Hepatocyte (in vitro differentiated cells): Measurements from ENCODE around the gene ENDOU. TPM values are rescaled to one million over a fixed set of nuclear protein-coding genes. Genes with fewer than 3 reads are reported as not detected.

Experiments used
- DNase-seq: peaks from one replicate; pipeline ENCODE4 v3.0.0-alpha.2; 2016; ENCODE audit warnings: low spot score
- H2AFZ ChIP-seq: fragments of 200-600 bp; sonication (generic); 2 replicates; pipeline ENCODE4 v1.6.0; 2016; ENCODE audit warnings: antibody characterized with exemption, mild to moderate bottlenecking
- H3K27ac ChIP-seq: fragments of 200-600 bp; sonication (generic); 2 replicates; pipeline ENCODE4 v1.5.1; 2016; ENCODE audit warnings: mild to moderate bottlenecking
- H3K27me3 ChIP-seq: fragments of 200-600 bp; sonication (generic); 2 replicates; pipeline ENCODE4 v1.6.1; 2016
- H3K36me3 ChIP-seq: fragments of 200-600 bp; sonication (generic); replicated peaks from 2 replicates; pipeline ENCODE4 v1.5.1; 2016; ENCODE audit warnings: low read depth; ENCODE audit not compliant: insufficient read depth
- H3K4me1 ChIP-seq: fragments of 200-600 bp; sonication (generic); 2 replicates; pipeline ENCODE4 v1.5.1; 2016; ENCODE audit warnings: mild to moderate bottlenecking, moderate library complexity; ENCODE audit not compliant: insufficient read depth
- H3K4me2 ChIP-seq: fragments of 200-600 bp; sonication (generic); 2 replicates; pipeline ENCODE4 v1.6.0; 2016
- H3K4me3 ChIP-seq: fragments of 200-600 bp; sonication (generic); 2 replicates; pipeline ENCODE4 v1.5.1; 2016; ENCODE audit warnings: mild to moderate bottlenecking
- H3K79me2 ChIP-seq: fragments of 200-600 bp; sonication (generic); 2 replicates; pipeline ENCODE4 v1.6.0; 2017; ENCODE audit warnings: mild to moderate bottlenecking
- H3K9me2 ChIP-seq: fragments of 200-600 bp; sonication (generic); replicated peaks from 2 replicates; pipeline ENCODE4 v1.6.0; 2017; ENCODE audit warnings: mild to moderate bottlenecking; ENCODE audit not compliant: insufficient read depth
- H3K9me3 ChIP-seq: fragments of 200-600 bp; sonication (generic); 2 replicates; pipeline ENCODE4 v1.5.1; 2016; ENCODE audit warnings: low read depth, mild to moderate bottlenecking
- H4K20me1 ChIP-seq: fragments of 200-600 bp; sonication (generic); 2 replicates; pipeline ENCODE4 v1.6.0; 2016; ENCODE audit warnings: mild to moderate bottlenecking; ENCODE audit not compliant: insufficient read depth, poor library complexity, severe bottlenecking
- CTCF ChIP-seq: fragments of 200-600 bp; sonication (generic); IDR thresholded peaks from 2 replicates; pipeline ENCODE4 v1.5.1; 2016; ENCODE audit warnings: antibody characterized with exemption, mild to moderate bottlenecking; ENCODE audit not compliant: poor library complexity
- EZH2 ChIP-seq: fragments of 200-600 bp; sonication (generic); IDR thresholded peaks from 2 replicates; pipeline ENCODE4 v1.6.1; 2016; ENCODE audit warnings: antibody characterized with exemption, mild to moderate bottlenecking, borderline replicate concordance
- EZH2phosphoT487 ChIP-seq: fragments of 200-600 bp; sonication (generic); IDR thresholded peaks from one replicate; pipeline ENCODE4 v1.6.1; 2018; ENCODE audit warnings: antibody characterized with exemption, mild to moderate bottlenecking, low read depth, moderate library complexity; ENCODE audit not compliant: unreplicated experiment, severe bottlenecking
- WGBS: methylation state at CpG from one replicate; pipeline ENCODE4 v1.1.6; 2016; ENCODE audit warnings: low lambda C conversion rate; ENCODE audit errors: missing lambda C conversion rate; 5-methylcytosine and 5-hydroxymethylcytosine counted together
- polyA plus RNA-seq: library from polyadenylated mRNA; unstranded; fragments of >200 nt; fragmentation: Nextera tagmentation; extraction: Ambion mirVana; gene quantifications from 2 replicates; pipeline ENCODE4 v1.2.1, GENCODE V29; 2016
- total RNA-seq: library from RNA; depleted of rRNA; stranded (reverse); fragments of >200 nt; gene quantifications from 2 replicates; pipeline ENCODE4 v1.2.3, GENCODE V29; 2014

Gene ENDOU
- total and polyA plus RNA-seq, 2 experiments from 2014 or later = 0.30 TPM; not detected in 1

- Histone ChIP-seq H3K36me3 (no peaks in the 10 kb centered on the region), H3K27ac (no peak overlapping the region), H3K79me2 (no peaks in the 10 kb centered on the region), H4K20me1 (no peaks in the 10 kb centered on the region), H3K9me2 (no peaks in the 10 kb centered on the region), H3K4me3 (no peak overlapping the region), H3K9me3 (no peaks in the 10 kb centered on the region), H3K4me2 (no peak overlapping the region), H3K27me3 (no peaks in the 10 kb centered on the region), H2AFZ (no peak overlapping the region), H3K4me1 (peaks cover 10% of the 10 kb centered on the region)
- DNase-seq = no peak
- WGBS = 90% methylated on average over 10 of the region's 10 CpGs
- TF ChIP-seq CTCF = no peak
- TF ChIP-seq EZH2phosphoT487 = no peak
- TF ChIP-seq EZH2 = no peak
Observed at GRCh38 chr12:47750229-47750798, 25.0 kb upstream of the ENDOU start.

DNA sequence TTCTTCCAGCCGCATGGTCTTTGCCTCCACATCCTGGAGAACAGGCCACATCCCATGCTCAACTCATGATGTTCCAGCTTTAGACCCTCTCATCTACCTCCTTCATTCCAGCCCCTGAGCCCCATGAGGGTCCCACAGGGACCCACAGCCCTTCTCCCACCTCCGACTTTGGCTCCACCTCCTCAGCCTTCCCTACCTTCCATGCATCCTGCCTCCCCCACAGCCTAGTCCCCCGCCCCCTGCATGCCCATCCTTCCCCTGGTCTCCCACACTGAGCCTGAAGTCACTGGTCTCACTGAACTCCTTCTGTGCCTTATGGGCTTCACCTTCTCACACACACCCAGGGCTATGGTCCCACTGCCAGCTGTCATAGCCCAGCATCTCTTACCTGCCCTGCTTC lies 23.6 kb upstream of the ENDOU start:
- Histone ChIP-seq H3K36me3 (no peaks in the 10 kb centered on the region), H2AFZ (no peak overlapping the region), H3K4me1 (peaks cover 10% of the 10 kb centered on the region), H3K27me3 (no peaks in the 10 kb centered on the region), H3K4me3 (no peak overlapping the region), H3K79me2 (no peaks in the 10 kb centered on the region), H4K20me1 (no peaks in the 10 kb centered on the region), H3K27ac (no peak overlapping the region), H3K9me3 (no peaks in the 10 kb centered on the region), H3K4me2 (no peak overlapping the region), H3K9me2 (no peaks in the 10 kb centered on the region)
- DNase-seq = no peak
- 94% methylated on average over 3 of the region's 3 CpGs for WGBS
- TF ChIP-seq CTCF (no peak), EZH2phosphoT487 (no peak), EZH2 (no peak)

DNA sequence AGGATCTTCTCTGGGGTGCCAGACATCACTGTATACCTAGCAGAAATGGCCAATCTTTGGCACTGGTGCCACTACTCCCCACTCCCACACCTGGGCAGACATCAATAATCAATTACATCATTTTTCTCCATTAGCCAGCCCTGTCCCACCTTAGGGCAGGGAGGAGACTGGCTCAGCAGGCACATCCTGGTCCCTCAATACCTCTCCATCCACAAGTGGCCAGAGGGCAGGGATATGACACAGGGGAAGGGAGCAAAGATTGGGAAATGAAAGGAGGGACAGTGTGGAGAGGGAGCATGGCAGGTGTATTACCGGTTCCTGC lies 23.2 kb upstream of the ENDOU start:
- H3K4me1 ChIP-seq = peaks cover 8% of the 10 kb centered on the region
- no peaks in the 10 kb centered on the region for H3K27me3 ChIP-seq
- H3K4me3 ChIP-seq = no peak overlapping the region
- H2AFZ ChIP-seq = no peak overlapping the region
- TF ChIP-seq EZH2phosphoT487 (no peak), EZH2 (no peak)
- H3K27ac ChIP-seq = no peak overlapping the region
- no peaks in the 10 kb centered on the region for H3K79me2 ChIP-seq
- H3K4me2 ChIP-seq = no peak overlapping the region
- no peaks in the 10 kb centered on the region for H4K20me1 ChIP-seq
- WGBS = 88% methylated on average over 1 of the region's 1 CpG
- no peaks in the 10 kb centered on the region for H3K36me3 ChIP-seq
- no peaks in the 10 kb centered on the region for H3K9me3 ChIP-seq
- H3K9me2 ChIP-seq = no peaks in the 10 kb centered on the region
- DNase-seq = no peak

GRCh38 chr12:47747596-47748506 lies 22.6 kb upstream of the ENDOU start:
- no peak overlapping the region for H3K27ac ChIP-seq
- H3K9me3 ChIP-seq = no peaks in the 10 kb centered on the region
- no peak overlapping the region for H2AFZ ChIP-seq
- WGBS = 95% methylated on average over 12 of the region's 14 CpGs
- H4K20me1 ChIP-seq = no peaks in the 10 kb centered on the region
- no peaks in the 10 kb centered on the region for H3K9me2 ChIP-seq
- H3K4me3 ChIP-seq = no peak overlapping the region
- no peak for DNase-seq
- peaks cover 1% of the 10 kb centered on the region for H3K4me1 ChIP-seq
- H3K36me3 ChIP-seq = no peaks in the 10 kb centered on the region
- no peak overlapping the region for H3K4me2 ChIP-seq
- H3K79me2 ChIP-seq = no peaks in the 10 kb centered on the region
- no peaks in the 10 kb centered on the region for H3K27me3 ChIP-seq
- no peak for TF ChIP-seq EZH2
- TF ChIP-seq CTCF = no peak
- no peak for TF ChIP-seq EZH2phosphoT487
